ENCODE measurements around the gene GNAZ.
"Not testable (repeated sequence)": the region's sequence is repeated elsewhere in the genome, so short reads cannot be mapped to it uniquely, and the experiment has no call there.

Gene GNAZ

GRCh38 chr22:23042179-23042578 is 28.1 kb upstream of the GNAZ start:
- TF ChIP-seq PAX5 (IDR thresholded peaks at IDR 0.05; ENCODE audit: insufficient read depth, low read length, severe bottlenecking) = no peak
- TF ChIP-seq POLR2A (IDR thresholded peaks at IDR 0.05; ENCODE audit: low read depth, low read length) = no peak
- TF ChIP-seq SPI1 (IDR thresholded peaks at IDR 0.05; ENCODE audit: low read depth, low read length) = no peak
- no peak for TF ChIP-seq POLR2AphosphoS5 (IDR thresholded peaks at IDR 0.05; ENCODE audit: low read depth, low read length)
- no peak for TF ChIP-seq POU2F2 (IDR thresholded peaks at IDR 0.05; ENCODE audit: low read depth, low read length)
- no peak for TF ChIP-seq TAF1 (IDR thresholded peaks at IDR 0.05; ENCODE audit: low read depth, low read length)
- DNase-seq (ENCODE audit: insufficient read length, low spot score) = no peak
- FAIRE-seq = no peak

- DNase-seq (ENCODE audit: insufficient read length, low spot score) = no peak
- FAIRE-seq = no peak
- TF ChIP-seq TAF1 (IDR thresholded peaks at IDR 0.05; ENCODE audit: low read depth, low read length) (no peak), PAX5 (IDR thresholded peaks at IDR 0.05; ENCODE audit: insufficient read depth, low read length, severe bottlenecking) (no peak), POLR2A (IDR thresholded peaks at IDR 0.05; ENCODE audit: low read depth, low read length) (no peak), SPI1 (IDR thresholded peaks at IDR 0.05; ENCODE audit: low read depth, low read length) (no peak), POU2F2 (IDR thresholded peaks at IDR 0.05; ENCODE audit: low read depth, low read length) (no peak), POLR2AphosphoS5 (IDR thresholded peaks at IDR 0.05; ENCODE audit: low read depth, low read length) (no peak)
Measured at GRCh38 chr22:23044570-23044969, 25.7 kb upstream of the GNAZ start.

- no peak for FAIRE-seq
- TF ChIP-seq POLR2AphosphoS5 (IDR thresholded peaks at IDR 0.05; ENCODE audit: low read depth, low read length) (no peak), TAF1 (IDR thresholded peaks at IDR 0.05; ENCODE audit: low read depth, low read length) (no peak), PAX5 (IDR thresholded peaks at IDR 0.05; ENCODE audit: insufficient read depth, low read length, severe bottlenecking) (no peak), POU2F2 (IDR thresholded peaks at IDR 0.05; ENCODE audit: low read depth, low read length) (no peak), POLR2A (IDR thresholded peaks at IDR 0.05; ENCODE audit: low read depth, low read length) (no peak), SPI1 (IDR thresholded peaks at IDR 0.05; ENCODE audit: low read depth, low read length) (no peak)
Measured at GRCh38 chr22:23045461-23045860, 24.9 kb upstream of the GNAZ start.

GRCh38 chr22:23047265-23047664 is 23.1 kb upstream of the GNAZ start:
- no peak for DNase-seq (ENCODE audit: insufficient read length, low spot score)
- TF ChIP-seq POLR2AphosphoS5 (IDR thresholded peaks at IDR 0.05; ENCODE audit: low read depth, low read length) (no peak), POU2F2 (IDR thresholded peaks at IDR 0.05; ENCODE audit: low read depth, low read length) (no peak), POLR2A (IDR thresholded peaks at IDR 0.05; ENCODE audit: low read depth, low read length) (no peak), SPI1 (IDR thresholded peaks at IDR 0.05; ENCODE audit: low read depth, low read length) (no peak), TAF1 (IDR thresholded peaks at IDR 0.05; ENCODE audit: low read depth, low read length) (no peak), PAX5 (IDR thresholded peaks at IDR 0.05; ENCODE audit: insufficient read depth, low read length, severe bottlenecking) (no peak)
- no peak for FAIRE-seq

More at GRCh38 chr22:23045461-23045860, 24.9 kb upstream of the GNAZ start:
- no peak for DNase-seq (ENCODE audit: insufficient read length, low spot score)

- no peak for DNase-seq (ENCODE audit: insufficient read length, low spot score)
- no peak for FAIRE-seq
- no peak for TF ChIP-seq TAF1 (IDR thresholded peaks at IDR 0.05; ENCODE audit: low read depth, low read length)
- no peak for TF ChIP-seq POU2F2 (IDR thresholded peaks at IDR 0.05; ENCODE audit: low read depth, low read length)
- no peak for TF ChIP-seq PAX5 (IDR thresholded peaks at IDR 0.05; ENCODE audit: insufficient read depth, low read length, severe bottlenecking)
- TF ChIP-seq POLR2AphosphoS5 (IDR thresholded peaks at IDR 0.05; ENCODE audit: low read depth, low read length) = no peak
- no peak for TF ChIP-seq POLR2A (IDR thresholded peaks at IDR 0.05; ENCODE audit: low read depth, low read length)
- TF ChIP-seq SPI1 (IDR thresholded peaks at IDR 0.05; ENCODE audit: low read depth, low read length) = no peak
Measured at GRCh38 chr22:23047742-23048141, 22.6 kb upstream of the GNAZ start.

- DNase-seq (ENCODE audit: insufficient read length, low spot score); FAIRE-seq: not testable (repeated sequence)
- TF ChIP-seq SPI1 (IDR thresholded peaks at IDR 0.05; ENCODE audit: low read depth, low read length) = peak; percentile 44; the same call in 1 of the 2 replicates
Measured at GRCh38 chr22:23050546-23050945, 19.8 kb upstream of the GNAZ start.

- no peak for TF ChIP-seq TAF1 (IDR thresholded peaks at IDR 0.05; ENCODE audit: low read depth, low read length)
- no peak for TF ChIP-seq POU2F2 (IDR thresholded peaks at IDR 0.05; ENCODE audit: low read depth, low read length)
- no peak for TF ChIP-seq SPI1 (IDR thresholded peaks at IDR 0.05; ENCODE audit: low read depth, low read length)
- no peak for TF ChIP-seq POLR2A (IDR thresholded peaks at IDR 0.05; ENCODE audit: low read depth, low read length)
- TF ChIP-seq PAX5 (IDR thresholded peaks at IDR 0.05; ENCODE audit: insufficient read depth, low read length, severe bottlenecking) = no peak
- no peak for TF ChIP-seq POLR2AphosphoS5 (IDR thresholded peaks at IDR 0.05; ENCODE audit: low read depth, low read length)
- DNase-seq (ENCODE audit: insufficient read length, low spot score) (no peak), FAIRE-seq (no peak)
Measured at GRCh38 chr22:23053051-23053707, 17.1 kb upstream of the GNAZ start.

- FAIRE-seq (no peak), DNase-seq (ENCODE audit: insufficient read length, low spot score) (no peak)
- no peak for TF ChIP-seq POU2F2 (IDR thresholded peaks at IDR 0.05; ENCODE audit: low read depth, low read length)
- TF ChIP-seq POLR2AphosphoS5 (IDR thresholded peaks at IDR 0.05; ENCODE audit: low read depth, low read length) = no peak
- TF ChIP-seq PAX5 (IDR thresholded peaks at IDR 0.05; ENCODE audit: insufficient read depth, low read length, severe bottlenecking) = no peak
- no peak for TF ChIP-seq SPI1 (IDR thresholded peaks at IDR 0.05; ENCODE audit: low read depth, low read length)
- TF ChIP-seq POLR2A (IDR thresholded peaks at IDR 0.05; ENCODE audit: low read depth, low read length) = no peak
Measured at GRCh38 chr22:23053912-23054530, 16.3 kb upstream of the GNAZ start.

GRCh38 chr22:23054531-23055257 is 15.6 kb upstream of the GNAZ start:
- TF ChIP-seq PAX5 (IDR thresholded peaks at IDR 0.05; ENCODE audit: insufficient read depth, low read length, severe bottlenecking) (peak; percentile 64), TAF1 (IDR thresholded peaks at IDR 0.05; ENCODE audit: low read depth, low read length) (no peak), POU2F2 (IDR thresholded peaks at IDR 0.05; ENCODE audit: low read depth, low read length) (peak; percentile 97)
- peak; percentile 88 for FAIRE-seq
- DNase-seq (ENCODE audit: insufficient read length, low spot score) = no peak

Measured in GM12891 (cell line).